Brain microvascular endothelial cell (primary cell): ENCODE measurements around the gene CRTC1.

Source experiments
- DNase-seq: peaks from one replicate; pipeline ENCODE4 v3.0.0-alpha.2; 2020
- H3K27ac ChIP-seq: fragments of 250-450 bp; sonication (Bioruptor Pico); 2 replicates; pipeline ENCODE4 v1.5.1; 2020; ENCODE audit warnings: mild to moderate bottlenecking, moderate library complexity
- H3K27me3 ChIP-seq: fragments of 250-450 bp; sonication (Bioruptor Pico); replicated peaks from 2 replicates; pipeline ENCODE4 v1.5.1; 2020; ENCODE audit warnings: mild to moderate bottlenecking
- H3K36me3 ChIP-seq: fragments of 250-450 bp; sonication (Bioruptor Pico); replicated peaks from 2 replicates; pipeline ENCODE4 v1.5.1; 2020; ENCODE audit warnings: mild to moderate bottlenecking
- H3K4me3 ChIP-seq: 2 replicates; pipeline ENCODE4 v1.5.1; 2011; ENCODE audit warnings: low read depth, mild to moderate bottlenecking, control low read depth, low read length, moderate library complexity
- CTCF ChIP-seq: IDR thresholded peaks from 2 replicates; pipeline ENCODE4 v1.5.1; 2011; ENCODE audit warnings: low read depth, mild to moderate bottlenecking, moderate library complexity, low read length, control low read depth, inconsistent platforms; ENCODE audit errors: missing control alignments
- in situ Hi-C: cut with HindIII; loops from 2 replicates; pipeline ENCODE4 v1.10.0; 2017; ENCODE audit warnings: low sequenced_read_pairs, low pct_ligation_motif_present

Gene CRTC1

GRCh38 chr19:18774107-18774506 lies 90.6 kb downstream of the CRTC1 start:
- in situ Hi-C loops = no loop called here
- TF ChIP-seq CTCF = no peak
- H3K27me3 ChIP-seq = peaks cover 4% of the 10 kb centered on the region

GRCh38 chr19:18774782-18775444 lies 91.4 kb downstream of the CRTC1 start:
- Histone ChIP-seq H3K27me3 (peaks cover 4% of the 10 kb centered on the region), H3K4me3 (no peak overlapping the region), H3K27ac (no peak overlapping the region), H3K36me3 (no peaks in the 10 kb centered on the region)
- in situ Hi-C loops = no loop called here
- no peak for TF ChIP-seq CTCF
- no peak for DNase-seq

More at GRCh38 chr19:18774107-18774506, 90.6 kb downstream of the CRTC1 start:
- no peak for DNase-seq
- Histone ChIP-seq H3K4me3 (no peak overlapping the region), H3K36me3 (no peaks in the 10 kb centered on the region), H3K27ac (no peak overlapping the region)

- no peaks in the 10 kb centered on the region for H3K36me3 ChIP-seq
- H3K27me3 ChIP-seq = peaks cover 4% of the 10 kb centered on the region
- H3K4me3 ChIP-seq = no peak overlapping the region
- in situ Hi-C loops = no loop called here
- no peak overlapping the region for H3K27ac ChIP-seq
- DNase-seq = peak; percentile 45
- TF ChIP-seq CTCF = no peak
These were observed 92.3 kb downstream of the CRTC1 start for GRCh38 chr19:18775586-18776287.

GRCh38 chr19:18776288-18776594 lies 92.8 kb downstream of the CRTC1 start:
- in situ Hi-C loops = no loop called here

GRCh38 chr19:18776736-18777135 lies 93.3 kb downstream of the CRTC1 start:
- Histone ChIP-seq H3K27me3 (peaks cover 4% of the 10 kb centered on the region), H3K36me3 (no peaks in the 10 kb centered on the region), H3K4me3 (no peak overlapping the region), H3K27ac (no peak overlapping the region)
- DNase-seq = peak; percentile 2
- in situ Hi-C loops = no loop called here
- no peak for TF ChIP-seq CTCF

More at GRCh38 chr19:18776288-18776594, 92.8 kb downstream of the CRTC1 start:
- peaks cover 4% of the 10 kb centered on the region for H3K27me3 ChIP-seq
- no peak overlapping the region for H3K4me3 ChIP-seq
- DNase-seq = peak; percentile 53
- H3K36me3 ChIP-seq = no peaks in the 10 kb centered on the region
- peak; percentile 73 for TF ChIP-seq CTCF
- no peak overlapping the region for H3K27ac ChIP-seq
